NCI-H128 (cell line): Measurements from ENCODE around the gene ARHGAP15.

Experiments
- DNase-seq: peaks from one replicate; lab custom pipeline; 2025; ENCODE audit not compliant: unreplicated experiment; lab: John Stamatoyannopoulos, UW

Gene ARHGAP15

DNA sequence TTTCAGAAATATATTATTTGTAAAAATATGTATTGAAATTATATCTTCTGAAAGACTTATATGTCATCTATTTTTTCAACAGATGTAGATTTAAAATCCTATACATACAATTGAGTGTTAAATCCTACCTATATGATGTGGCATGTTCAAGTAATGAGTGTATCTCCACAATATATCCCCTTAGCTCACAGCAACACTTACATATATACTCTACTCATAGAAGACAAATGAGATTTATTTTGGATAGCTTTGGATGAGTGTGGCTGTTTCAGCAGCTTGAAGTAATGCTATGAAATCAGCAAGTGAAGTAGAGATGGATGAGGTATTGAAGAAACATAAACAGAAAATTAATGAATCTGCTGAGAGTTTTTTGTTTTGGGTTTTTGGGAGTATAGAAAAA is 263.1 kb downstream of the ARHGAP15 start:
- DNase-seq = no peak

DNA sequence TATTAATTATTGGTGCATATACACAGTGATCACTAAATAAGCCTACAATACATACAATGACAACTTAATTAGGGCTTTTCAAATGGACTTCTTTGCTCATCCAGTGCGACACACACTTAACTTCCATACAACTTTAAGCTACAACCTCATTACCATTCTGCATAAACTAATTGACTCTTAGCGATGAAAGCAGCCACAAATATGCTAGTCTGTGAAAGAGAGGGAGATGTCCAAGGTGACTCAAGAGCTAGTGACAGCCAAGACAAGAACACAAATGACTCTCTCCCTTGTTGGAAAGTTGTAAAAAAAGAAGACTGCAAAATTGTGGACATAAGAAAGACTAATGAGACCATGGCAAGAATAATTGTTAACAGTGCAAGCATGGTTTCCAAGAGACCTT is 264.8 kb downstream of the ARHGAP15 start:
- DNase-seq = no peak

DNA sequence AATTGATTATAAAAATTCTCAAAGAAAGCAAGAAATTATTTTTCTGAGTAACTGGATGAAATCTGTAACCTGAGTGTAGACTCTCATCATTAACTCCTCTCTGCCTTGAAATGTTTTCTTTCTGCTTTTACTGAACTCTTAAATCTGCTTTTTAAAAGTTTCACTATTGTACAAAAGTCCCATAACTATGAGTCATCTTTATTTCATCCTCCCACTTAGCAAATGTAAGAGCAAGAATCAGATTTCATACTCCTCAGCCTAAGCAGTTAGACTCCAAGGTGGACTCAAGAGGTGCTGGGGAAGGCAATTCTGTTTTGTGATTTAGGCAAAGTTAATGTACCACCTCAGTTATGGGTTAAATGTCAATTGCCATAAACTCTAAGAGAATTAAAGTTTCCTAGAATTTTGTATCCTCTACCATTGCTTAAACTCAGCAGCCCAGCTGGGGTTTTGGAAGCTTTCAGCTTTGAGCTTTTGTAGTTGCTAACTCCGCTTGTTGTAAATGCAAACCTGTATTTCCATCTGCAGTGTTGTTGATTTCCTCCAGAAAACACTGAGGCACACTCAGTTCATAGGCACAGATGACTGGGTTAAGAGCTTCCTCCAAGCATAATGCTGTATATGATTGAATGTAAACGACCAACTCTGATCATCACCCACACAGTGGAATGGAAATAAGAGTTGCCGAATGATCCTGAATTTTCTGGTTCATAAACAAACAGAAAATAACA is 268.8 kb downstream of the ARHGAP15 start:
- no peak for DNase-seq

DNA sequence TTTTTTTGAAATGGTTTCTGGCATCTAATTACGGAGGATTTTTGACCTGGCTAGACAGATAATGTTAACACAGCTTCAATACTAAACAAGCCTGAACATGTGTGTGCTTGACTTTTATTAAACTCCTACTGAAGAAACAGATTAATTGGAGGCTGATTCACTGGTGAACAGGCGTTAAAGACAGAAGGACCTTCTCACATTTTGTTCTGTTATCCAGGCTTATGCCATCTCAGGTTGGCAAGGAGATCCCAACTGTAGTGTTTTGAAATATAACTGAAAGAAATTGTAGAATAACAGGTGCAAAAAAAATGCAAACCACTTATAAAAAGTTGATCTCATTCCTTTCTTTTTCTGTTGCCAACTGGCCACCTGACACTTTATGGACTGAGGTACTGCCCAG is 269.6 kb downstream of the ARHGAP15 start:
- no peak for DNase-seq

DNA sequence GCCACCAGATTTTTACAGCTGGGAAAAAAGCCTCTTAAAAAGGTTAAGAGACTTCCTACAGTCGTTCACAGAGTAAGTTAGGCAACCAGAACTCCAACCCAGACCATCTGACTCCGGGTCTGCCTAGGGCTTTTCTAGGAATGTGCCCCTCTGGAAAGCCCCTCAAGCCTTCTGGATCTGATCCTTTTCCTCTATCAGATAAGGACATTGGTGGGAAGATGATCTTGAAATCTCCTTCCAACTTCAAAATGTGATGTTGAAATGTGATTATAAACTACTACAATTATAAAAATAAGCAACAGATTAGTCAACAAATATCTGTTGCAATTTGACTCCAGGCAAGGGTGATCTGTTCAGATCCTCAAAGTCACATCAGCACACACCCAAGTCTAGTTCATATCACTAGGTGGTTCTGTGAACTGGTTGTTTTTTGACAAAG is 270.4 kb downstream of the ARHGAP15 start:
- DNase-seq = no peak

DNA sequence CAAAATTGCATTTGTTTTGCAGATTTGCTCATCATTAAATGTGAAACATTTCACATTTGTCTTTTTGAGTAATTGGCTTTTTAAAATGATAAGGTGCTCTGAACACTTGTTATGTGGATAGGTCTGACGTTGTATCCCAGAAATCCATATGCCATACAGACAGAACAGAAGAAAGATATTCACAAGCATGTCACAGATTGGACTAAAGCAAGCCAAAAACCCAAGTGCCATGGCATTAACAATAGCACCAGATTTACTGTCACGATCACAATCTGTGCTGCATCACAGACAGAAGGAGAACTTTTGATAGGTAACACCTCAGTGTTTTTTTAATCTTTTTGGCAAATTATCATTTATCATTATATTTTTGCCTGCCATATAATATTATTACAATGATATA is 272.6 kb downstream of the ARHGAP15 start:
- no peak for DNase-seq

DNA sequence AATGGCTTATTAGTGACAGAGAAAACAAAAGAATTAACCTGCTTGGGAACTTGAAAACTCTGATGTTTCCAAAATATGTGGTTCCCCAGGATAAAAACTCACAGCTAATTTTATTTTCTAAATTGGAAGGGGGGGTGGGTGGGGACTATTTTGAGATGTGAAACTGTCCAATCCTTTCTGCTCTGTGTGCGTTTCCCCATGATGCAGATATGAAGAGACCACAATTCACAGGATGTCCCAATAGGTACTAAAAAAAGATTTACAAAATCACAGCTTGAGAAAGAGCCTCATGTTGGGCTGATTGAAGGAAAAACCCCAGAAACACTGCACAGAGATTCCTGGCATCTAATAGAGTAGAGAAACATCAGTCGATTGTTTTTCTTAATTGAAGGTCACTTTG is 273.2 kb downstream of the ARHGAP15 start:
- no peak for DNase-seq

DNA sequence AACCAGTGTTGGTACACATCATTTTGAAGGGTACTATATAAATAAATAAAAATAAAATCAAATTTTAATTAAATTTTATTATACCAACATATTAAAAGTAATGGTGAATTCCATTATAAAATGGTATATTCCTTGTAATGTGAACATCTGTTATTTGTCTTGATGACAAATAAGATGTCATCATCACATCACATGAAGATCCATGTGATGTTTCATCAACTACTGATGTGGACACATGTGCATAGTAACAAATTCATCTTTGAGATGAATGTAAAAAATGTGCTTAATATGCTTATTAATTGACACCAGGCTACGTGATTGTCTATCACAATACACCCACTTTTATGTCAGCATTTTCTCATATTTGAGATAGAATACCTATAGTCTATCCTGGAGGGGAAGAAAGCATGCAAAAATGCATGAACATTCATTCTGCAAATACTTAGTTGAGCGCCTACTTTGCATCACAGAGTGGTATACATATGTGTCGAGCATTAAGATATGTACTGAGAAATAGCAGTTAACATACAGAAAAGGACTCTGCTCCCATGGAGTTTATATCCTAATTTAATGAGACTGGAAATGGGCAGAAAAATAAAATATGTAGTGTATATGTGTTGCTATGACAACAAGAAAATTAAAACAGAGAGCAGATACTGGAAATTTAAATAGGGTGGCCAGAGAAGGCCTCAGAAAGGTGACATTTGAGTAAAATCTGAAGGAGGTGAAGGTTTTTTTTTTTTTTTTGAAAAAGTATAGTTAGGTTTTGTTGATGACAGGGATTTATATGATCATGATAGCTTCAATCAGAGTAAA is 281.1 kb downstream of the ARHGAP15 start:
- DNase-seq = no peak

DNA sequence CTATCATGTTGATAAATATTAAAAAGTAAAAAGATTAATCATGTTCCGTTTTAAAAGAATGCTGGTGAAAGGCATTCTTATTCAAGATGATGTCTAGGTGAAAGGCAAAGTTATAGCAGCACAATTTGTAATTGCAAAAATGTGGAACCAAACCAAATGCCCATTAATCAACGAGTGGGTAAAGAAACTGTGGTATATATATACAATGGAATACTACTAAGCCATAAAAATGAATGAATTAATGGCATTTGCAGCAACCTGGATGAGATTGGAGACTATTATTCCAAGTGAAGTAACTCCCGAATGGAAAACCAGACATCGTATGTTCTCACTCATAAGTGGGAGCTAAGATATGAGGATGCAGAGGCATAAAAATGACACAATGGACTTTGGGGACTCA is 286.4 kb downstream of the ARHGAP15 start:
- no peak for DNase-seq

DNA sequence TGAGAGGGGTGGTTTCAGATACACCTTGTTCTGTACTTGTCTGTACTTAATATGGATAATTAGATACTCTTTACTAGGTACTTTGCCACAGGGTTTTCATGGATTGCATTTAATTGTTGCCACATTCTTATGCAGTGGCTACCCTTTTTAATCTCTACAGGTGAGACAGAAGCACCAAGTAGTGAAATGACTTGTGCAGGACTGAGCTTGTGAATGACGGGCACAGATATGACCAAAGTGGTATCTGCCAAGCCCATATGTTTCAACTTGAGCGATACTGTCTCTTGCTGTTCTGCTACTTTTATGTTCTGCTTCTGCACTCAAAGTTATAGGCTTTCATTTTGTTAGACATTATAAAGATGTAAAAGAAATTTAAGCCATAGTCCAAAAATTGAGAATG is 288.2 kb downstream of the ARHGAP15 start:
- no peak for DNase-seq

DNA sequence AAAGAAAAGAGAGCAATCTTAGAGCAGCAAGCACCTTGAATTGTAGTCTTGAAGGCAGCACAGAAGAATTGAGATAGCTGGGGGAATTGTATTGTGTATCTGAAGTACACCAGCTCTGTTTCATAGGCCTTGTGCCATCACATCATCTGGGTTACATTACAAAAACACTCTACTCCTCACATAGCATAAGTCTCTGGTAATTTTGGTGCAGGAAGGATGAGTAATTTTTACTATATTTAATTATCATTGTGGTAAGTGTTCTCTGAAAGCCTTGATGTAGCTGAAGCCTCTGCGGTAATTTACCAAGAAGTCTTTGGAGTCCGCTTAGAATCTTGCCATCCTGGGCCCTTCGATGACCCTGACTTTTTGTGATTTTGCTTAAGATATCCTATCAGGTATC is 291.1 kb downstream of the ARHGAP15 start:
- DNase-seq = no peak

DNA sequence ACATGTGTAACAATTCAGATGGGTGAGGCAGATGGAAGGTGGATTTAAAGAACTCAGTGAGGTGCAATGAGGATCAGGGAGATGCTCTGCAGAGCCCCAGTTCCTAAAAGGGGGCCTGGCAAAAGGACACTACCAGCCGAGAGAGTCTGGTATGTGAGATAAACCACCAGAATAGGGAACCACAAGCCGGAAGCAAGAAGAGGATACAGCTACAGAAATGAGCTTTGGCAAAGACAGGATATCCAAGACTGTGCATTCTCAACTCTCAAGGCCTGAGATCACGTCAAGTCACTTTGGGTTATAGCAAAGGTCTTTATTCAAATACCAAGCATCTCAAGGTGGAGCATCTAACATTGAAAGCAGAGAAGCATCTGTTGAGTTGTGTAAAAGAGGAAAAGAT is 293.5 kb downstream of the ARHGAP15 start:
- DNase-seq = no peak

DNA sequence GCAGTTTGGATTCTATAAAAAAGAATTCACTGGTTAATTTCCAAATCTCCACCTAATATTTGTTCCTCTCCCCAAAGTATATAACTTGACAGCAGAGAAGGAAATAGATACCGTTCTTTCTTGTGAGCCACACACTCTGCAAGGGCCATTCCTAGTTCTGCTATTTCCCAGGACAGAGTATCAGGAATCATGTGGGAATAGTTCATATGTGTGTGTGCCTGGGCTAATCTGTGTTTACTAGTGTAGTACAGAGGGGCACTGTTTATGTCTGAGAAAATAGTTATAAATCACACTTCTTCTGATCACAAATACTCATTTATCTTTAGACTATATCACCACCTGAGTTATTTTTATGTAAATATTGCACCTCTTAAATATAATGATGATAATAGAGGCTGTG is 296.7 kb downstream of the ARHGAP15 start:
- no peak for DNase-seq

DNA sequence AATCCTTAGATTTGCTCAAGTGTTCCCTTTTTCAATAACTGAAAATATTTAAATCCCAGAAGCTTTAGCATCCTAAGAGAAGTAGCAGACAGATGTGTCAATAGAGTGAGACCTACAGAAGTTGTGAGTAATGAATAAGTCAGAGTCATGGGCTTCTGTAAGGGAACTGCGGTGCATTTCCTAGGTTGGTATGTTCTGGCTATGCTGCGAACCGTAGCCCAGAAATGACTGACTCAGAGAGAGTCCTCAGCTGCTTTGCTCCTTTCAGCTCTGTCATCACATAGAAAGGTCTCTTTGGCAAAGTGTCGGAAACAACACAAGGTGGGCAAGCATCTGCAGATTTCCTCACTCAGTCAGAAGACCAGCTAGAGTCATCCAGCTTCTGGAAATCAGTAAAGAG is 297.1 kb downstream of the ARHGAP15 start:
- DNase-seq = no peak

DNA sequence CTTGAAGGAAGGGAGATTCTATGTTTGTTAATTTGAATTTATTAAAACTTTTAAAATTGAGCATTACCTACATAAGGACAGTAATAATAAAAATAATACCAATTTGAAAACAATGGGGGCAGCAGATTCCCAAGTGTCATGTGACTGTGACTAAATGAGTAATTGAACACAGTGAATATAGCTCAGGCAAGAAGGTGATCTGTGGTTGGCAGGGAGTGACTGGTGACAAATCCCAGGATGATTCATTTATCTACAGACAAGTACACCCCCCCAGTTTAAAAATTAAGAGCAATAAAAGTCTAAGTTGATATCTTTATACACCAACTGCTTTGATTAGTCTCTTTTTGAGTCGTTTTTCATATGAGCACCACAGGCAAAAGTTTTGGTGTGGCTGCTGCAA is 299.5 kb downstream of the ARHGAP15 start:
- no peak for DNase-seq

DNA sequence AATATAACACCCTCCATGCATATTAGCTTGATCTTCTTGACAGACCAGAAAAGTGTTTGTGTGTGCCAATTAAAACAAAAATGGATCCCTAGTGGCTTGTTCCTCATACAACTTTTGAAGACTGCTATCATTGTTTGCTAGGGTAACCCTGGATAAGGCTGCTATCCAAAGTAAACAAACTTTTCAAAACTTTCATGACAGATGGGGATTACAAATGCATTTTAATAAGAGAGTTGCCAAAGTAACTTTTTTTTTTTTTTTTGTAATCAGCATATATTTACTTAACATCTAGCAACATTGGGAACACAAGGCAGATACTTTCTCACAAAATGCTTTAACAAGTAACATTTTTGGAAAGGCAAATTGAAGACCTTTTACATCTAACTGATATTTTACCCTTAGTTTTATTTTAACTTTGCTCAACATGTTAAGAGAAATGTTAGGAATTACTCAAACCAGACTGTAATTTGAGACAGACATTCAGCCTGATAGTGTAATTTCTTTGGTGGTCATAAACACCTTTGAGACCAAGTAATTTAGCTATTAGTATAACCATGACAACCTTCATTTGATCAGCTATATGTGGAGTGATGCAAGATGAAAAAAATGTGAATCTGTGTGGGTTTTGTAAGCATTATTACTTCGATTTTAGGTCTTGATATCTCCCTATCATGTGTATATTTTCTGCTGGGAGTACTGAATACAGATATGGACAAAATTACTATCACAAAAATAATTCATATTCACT is 300.9 kb downstream of the ARHGAP15 start:
- DNase-seq = no peak

DNA sequence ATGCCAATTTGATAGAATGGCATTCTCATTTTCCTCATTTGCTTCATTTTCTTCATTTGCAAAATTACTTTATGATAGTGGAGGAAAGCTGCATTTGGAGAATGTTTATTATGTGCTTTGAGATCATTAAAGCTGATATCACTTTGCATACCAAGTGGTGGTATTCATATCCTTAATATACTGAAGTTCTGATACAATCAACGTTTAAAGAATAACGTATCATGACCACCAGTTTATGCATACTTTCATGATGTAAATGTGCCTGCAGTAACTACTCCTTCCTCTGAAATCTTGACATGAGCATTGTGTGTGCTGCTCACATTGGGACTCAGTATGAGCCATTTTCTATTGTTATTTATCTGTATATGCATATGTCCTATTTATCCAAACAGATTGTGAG is 302.1 kb downstream of the ARHGAP15 start:
- no peak for DNase-seq

DNA sequence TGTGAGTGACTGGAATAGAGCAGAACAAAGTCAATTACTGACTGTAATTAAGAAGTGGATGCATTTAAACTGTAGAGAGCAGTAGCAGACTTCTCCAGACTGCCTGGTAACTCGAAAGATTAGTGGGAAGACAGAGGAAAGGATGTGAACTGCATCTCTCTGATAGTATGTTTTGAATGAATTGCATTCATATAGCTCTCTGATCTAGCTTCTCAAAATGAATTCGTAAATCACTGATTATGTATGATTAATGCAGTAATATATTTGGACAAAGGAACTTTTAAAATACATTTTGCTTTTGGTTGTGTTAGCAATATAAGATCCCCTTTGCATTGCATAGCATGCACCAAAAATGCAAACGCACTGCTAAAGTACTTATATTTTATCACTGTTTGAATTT is 304.0 kb downstream of the ARHGAP15 start:
- DNase-seq = no peak

DNA sequence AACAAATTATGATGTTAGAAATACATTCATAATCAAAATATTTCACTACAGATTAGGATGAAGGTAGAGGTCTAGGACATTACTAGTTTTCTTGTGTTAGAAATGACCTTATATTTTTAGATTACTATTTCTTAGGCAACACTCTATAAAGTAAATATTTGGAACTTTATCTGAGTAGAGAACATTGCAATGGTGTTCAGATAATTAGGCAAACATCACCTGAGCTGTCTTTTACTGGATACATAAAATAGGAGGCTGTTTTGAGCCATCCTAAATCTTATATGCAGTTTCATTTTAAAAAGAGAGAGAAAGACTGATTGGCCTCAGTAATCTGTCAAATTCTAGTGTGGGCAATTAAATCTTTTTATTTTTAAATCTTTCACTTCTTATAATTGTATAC is 304.6 kb downstream of the ARHGAP15 start:
- DNase-seq = no peak

DNA sequence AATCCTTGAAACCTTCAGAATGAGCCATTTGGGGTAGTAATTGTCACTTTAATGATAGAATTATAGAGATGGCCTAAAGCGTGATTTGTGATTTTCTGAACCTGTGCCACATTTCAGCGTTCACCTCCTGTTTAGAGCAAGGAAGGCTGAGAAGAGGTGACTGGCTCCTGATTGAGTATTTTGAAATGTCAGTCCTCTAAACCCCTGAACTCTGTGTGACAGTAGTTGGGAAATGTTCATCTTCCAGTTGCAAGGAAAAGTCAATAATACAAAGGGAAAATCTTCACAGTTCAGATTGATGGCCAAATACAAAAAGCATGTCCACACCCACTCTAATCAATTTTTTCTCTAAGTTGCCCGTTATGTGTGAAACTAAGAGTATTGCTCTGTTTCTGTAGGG is 305.2 kb downstream of the ARHGAP15 start:
- no peak for DNase-seq

DNA sequence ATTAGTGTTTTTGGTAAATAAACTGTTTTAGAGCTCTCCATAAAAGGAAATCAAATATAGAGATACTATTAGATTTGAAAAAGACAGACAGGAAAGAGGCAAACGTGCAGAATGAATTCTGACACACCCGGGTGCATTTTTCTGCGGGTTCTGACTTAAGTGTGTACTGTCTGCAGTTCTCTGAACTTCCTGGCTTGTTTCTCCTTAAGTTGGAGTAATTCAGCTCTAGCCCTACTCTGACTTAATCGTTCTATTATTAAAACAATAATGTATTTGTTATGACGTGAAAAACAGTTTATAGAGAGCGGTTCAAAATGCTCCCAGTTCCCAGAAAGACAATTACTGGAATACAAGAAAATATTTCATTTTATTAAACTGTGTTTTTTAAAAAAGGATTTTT is 305.9 kb downstream of the ARHGAP15 start:
- DNase-seq = no peak

DNA sequence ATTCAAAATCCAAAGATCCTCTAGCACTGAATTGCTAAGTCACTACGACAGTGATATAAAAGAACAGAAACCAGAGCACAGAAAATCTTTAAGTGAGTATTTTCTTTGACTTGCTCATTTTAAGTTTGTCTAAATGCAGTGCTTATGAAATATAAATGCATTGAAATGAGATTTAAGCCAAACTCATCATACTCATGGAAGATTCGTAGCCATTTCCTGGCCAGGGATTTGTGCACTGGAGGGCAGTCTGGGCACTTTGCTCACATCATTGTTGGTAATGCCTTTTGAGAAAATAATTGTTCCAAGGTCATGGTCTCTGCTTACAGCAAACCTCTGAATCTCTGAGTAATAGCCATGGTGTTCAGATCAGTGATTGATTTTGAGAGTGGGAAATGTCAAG is 307.7 kb downstream of the ARHGAP15 start:
- DNase-seq = no peak
